Endothelial cell of umbilical vein (primary cell): ENCODE results near the gene EPHA4. TPM values are rescaled to one million over a fixed set of nuclear protein-coding genes. Genes with fewer than 3 reads are reported as not detected.

Experiments used
- BruUV-seq: library from RNA; stranded (reverse); fragments of 400-500 nt; replicated peaks from 2 replicates; lab custom pipeline; 2021; lab: Mats Ljungman, UMichigan
- CTCF ChIA-PET: fragments of 300-600, 350-600 bp; sonication (Branson Sonifier 250); formaldehyde crosslinking; loops from one replicate; lab custom pipeline; 2021; ENCODE audit warnings: antibody characterized with exemption, inconsistent platforms; lab: Charles Lee
- POLR2A ChIA-PET: fragments of 300-600, 350-600 bp; sonication (Branson Sonifier 250); formaldehyde crosslinking; loops from one replicate; lab custom pipeline; 2021; ENCODE audit warnings: antibody characterized with exemption, inconsistent platforms; lab: Charles Lee
- DNase-seq: peaks from one replicate; pipeline ENCODE4 v3.0.0-alpha.2; 2011; ENCODE audit warnings: low read depth, low spot score
- FAIRE-seq: peaks from 2 replicates; lab custom pipeline; 2011; peaks lifted over from hg19 to GRCh38; lab: Jason Lieb, UNC
- H2AFZ ChIP-seq: 2 replicates; pipeline ENCODE4 v1.6.0; 2012; ENCODE audit warnings: low read depth, low read length, control low read depth, inconsistent platforms
- H3K27ac ChIP-seq: 2 replicates; pipeline ENCODE4 v1.5.1; 2011; ENCODE audit warnings: low read depth, mild to moderate bottlenecking, control low read depth, low read length, moderate library complexity; ENCODE audit not compliant: insufficient read depth
- H3K27me3 ChIP-seq, 2 experiments: 2 replicates each; pipeline versions ENCODE4 v1.6.0 to v1.6.1; 2011; ENCODE audit warnings: low read length in 2 of 2, mixed read lengths in 1 of 2; ENCODE audit not compliant: control insufficient read depth in 2 of 2, insufficient read depth in 2 of 2
- H3K36me3 ChIP-seq, 2 experiments: 2 replicates in 1 of 2; 3 replicates in 1 of 2; pipeline ENCODE4 v1.5.1; 2011; ENCODE audit warnings: low read length in 2 of 2, mild to moderate bottlenecking in 1 of 2, moderate library complexity in 1 of 2; ENCODE audit not compliant: control insufficient read depth in 2 of 2, insufficient read depth in 2 of 2; ENCODE audit errors: extremely low read depth in 1 of 2
- H3K4me1 ChIP-seq: 3 replicates; pipeline ENCODE4 v1.5.1; 2011; ENCODE audit warnings: mild to moderate bottlenecking, low read length; ENCODE audit not compliant: control insufficient read depth, insufficient read depth; ENCODE audit errors: extremely low read depth
- H3K4me2 ChIP-seq: 2 replicates; pipeline ENCODE4 v1.6.1; 2011; ENCODE audit warnings: low read length, control low read depth, mixed read lengths; ENCODE audit not compliant: insufficient read depth
- H3K4me3 ChIP-seq, 3 experiments: fragments of 200-600 bp in 1 of 3; sonication (generic), shearing (Covaris generic) in 1 of 3; replicated peaks in 1 of 3; 2 replicates each; pipeline ENCODE4 v1.5.1; 2011 to 2016; ENCODE audit warnings: control low read depth in 3 of 3, low read length in 3 of 3, mild to moderate bottlenecking in 2 of 3, inconsistent platforms in 1 of 3, low read depth in 1 of 3, moderate library complexity in 1 of 3; ENCODE audit not compliant: insufficient read depth in 1 of 3
- H3K79me2 ChIP-seq: 2 replicates; pipeline ENCODE4 v1.6.0; 2012; ENCODE audit warnings: low read length, inconsistent platforms; ENCODE audit not compliant: control insufficient read depth, insufficient read depth
- H3K9ac ChIP-seq: replicated peaks from 2 replicates; pipeline ENCODE3; 2011; ENCODE audit warnings: low read length, control low read depth; ENCODE audit not compliant: insufficient read depth; ENCODE audit errors: extremely low read depth
- H3K9me1 ChIP-seq: replicated peaks from 3 replicates; pipeline ENCODE4 v1.6.0; 2011; ENCODE audit warnings: mild to moderate bottlenecking, low read length; ENCODE audit not compliant: control insufficient read depth, insufficient read depth; ENCODE audit errors: extremely low read depth
- H3K9me3 ChIP-seq: replicated peaks from 2 replicates; pipeline ENCODE4 v1.5.1; 2012; ENCODE audit warnings: low read length, inconsistent platforms; ENCODE audit not compliant: control insufficient read depth, insufficient read depth
- H4K20me1 ChIP-seq: replicated peaks from 2 replicates; pipeline ENCODE3; 2011; ENCODE audit warnings: mild to moderate bottlenecking, low read length; ENCODE audit not compliant: control insufficient read depth, insufficient read depth; ENCODE audit errors: extremely low read depth
- CTCF ChIP-seq, 2 donors: IDR thresholded peaks; 1 replicate in 1 of 2; 2 replicates in 1 of 2; pipeline ENCODE4 v1.5.1; 2011; ENCODE audit warnings: low read length in 2 of 2, mild to moderate bottlenecking in 2 of 2, moderate library complexity in 2 of 2, control low read depth in 1 of 2, inconsistent platforms in 1 of 2, low read depth in 1 of 2; ENCODE audit not compliant: insufficient read depth in 1 of 2; ENCODE audit errors: extremely low read depth in 1 of 2
- EZH2 ChIP-seq: IDR thresholded peaks from 2 replicates; pipeline ENCODE4 v1.6.1; 2012; ENCODE audit warnings: borderline replicate concordance, low read depth, mild to moderate bottlenecking, moderate library complexity, low read length, inconsistent platforms; ENCODE audit not compliant: severe bottlenecking
- FOS ChIP-seq: IDR thresholded peaks from 2 replicates; pipeline ENCODE4 v1.6.1; 2011; ENCODE audit warnings: mild to moderate bottlenecking, low read length, moderate library complexity, borderline replicate concordance; ENCODE audit not compliant: insufficient read depth
- GATA2 ChIP-seq: IDR thresholded peaks from 2 replicates; pipeline ENCODE4 v1.7.0; 2011; ENCODE audit warnings: low read depth, mild to moderate bottlenecking, moderate library complexity, mixed read lengths, low read length; ENCODE audit not compliant: insufficient read length, insufficient read depth
- JUN ChIP-seq: IDR thresholded peaks from 2 replicates; pipeline ENCODE4 v1.6.1; 2011; ENCODE audit warnings: borderline replicate concordance, low read depth; ENCODE audit not compliant: insufficient read length, insufficient read depth
- MAX ChIP-seq: IDR thresholded peaks from 2 replicates; pipeline ENCODE4 v1.6.1; 2011; ENCODE audit not compliant: insufficient read depth, insufficient read length
- MYC ChIP-seq: IDR thresholded peaks from one replicate; pipeline ENCODE4 v1.6.1; 2011; ENCODE audit warnings: mild to moderate bottlenecking, low read depth, low read length
- POLR2A ChIP-seq: IDR thresholded peaks from 2 replicates; pipeline ENCODE4 v1.6.1; 2012; ENCODE audit warnings: low read depth, mild to moderate bottlenecking, control low read depth, low read length
- POLR2AphosphoS5 ChIP-seq: IDR thresholded peaks from 2 replicates; pipeline ENCODE4 v1.6.1; 2012; ENCODE audit warnings: low read depth, mild to moderate bottlenecking, control low read depth, low read length, moderate library complexity; ENCODE audit not compliant: insufficient read depth
- dilution Hi-C: fragments of 300-500 bp; cut with MboI; formaldehyde crosslinking; loops from one replicate; pipeline ENCODE4 v1.15.0; 2019; ENCODE audit warnings: low sequenced_read_pairs; ENCODE audit not compliant: extremely low pct_ligation_motif_present
- intact Hi-C: fragments of 100-400 bp; cut with micrococcal nuclease; formaldehyde crosslinking; loops from one replicate; pipeline ENCODE4 v1.10.0; 2022
- polyA plus RNA-seq, 4 experiments: library from polyadenylated mRNA; depleted of rRNA in 3 of 4; stranded (reverse) in 3 of 4; unstranded in 1 of 4; fragments of >200 nt; gene quantifications; 2 replicates each; pipeline versions ENCODE4 v1.2.1 to v1.2.3, GENCODE V29; 2011 to 2012; ENCODE audit warnings: missing spikeins in 1 of 4
- total RNA-seq: library from RNA; stranded (reverse); gene quantifications from 2 replicates; pipeline ENCODE4 v1.2.3, GENCODE V29; 2021

EPHA4 gene
- total and polyA plus RNA-seq, 2 donors (not counting 3 experiments of a cell fraction or from before 2014, with no cell fraction given): 11.9 to 19.8 TPM

- Histone ChIP-seq H3K79me2 (no peaks in the 10 kb centered on the region), H3K9ac (no peak overlapping the region), H4K20me1 (no peaks in the 10 kb centered on the region), H2AFZ (no peak overlapping the region), H3K27ac (no peak overlapping the region), H3K4me3 (no peak overlapping the region), H3K4me1 (peaks cover 8% of the 10 kb centered on the region), H3K27me3 (no peaks in the 10 kb centered on the region), H3K9me3 (no peaks in the 10 kb centered on the region), H3K4me2 (no peak overlapping the region), H3K9me1 (no peaks in the 10 kb centered on the region), H3K36me3 (peaks cover 0 to 2% of the 10 kb centered on the region in 2 experiments)
- CTCF ChIA-PET: no interaction called here
- BruUV-seq: no TSS peak
- intact Hi-C loops: no loop called here
- no peak for DNase-seq
- no peak for FAIRE-seq
- POLR2A ChIA-PET: no interaction called here
- TF ChIP-seq GATA2: no peak
- TF ChIP-seq FOS: no peak
- TF ChIP-seq POLR2AphosphoS5: no peak
- no peak for TF ChIP-seq JUN
- TF ChIP-seq POLR2A: no peak
- no peak for TF ChIP-seq CTCF (IDR thresholded peaks at IDR 0.05; ENCODE audit: extremely low read depth in 1 of 2, insufficient read depth in 1 of 2, low read depth in 1 of 2, low read length in 2 of 2)
- TF ChIP-seq EZH2: no peak
- TF ChIP-seq MYC: no peak
- no peak for TF ChIP-seq MAX
- dilution Hi-C loops: no loop called here
Observed at GRCh38 chr2:221451862-221452788, 120.0 kb downstream of the EPHA4 start.
